GM23338 (cell line): Measurements from ENCODE around the gene RHNO1.

Experiments
- CTCF ChIP-seq, 2 experiments: fragments of 200-600 bp in 1 of 2; sonication (generic) in 1 of 2; conservative IDR thresholded peaks; 2 replicates each; pipeline versions ENCODE4 v1.5.1 to v1.6.1; 2016 to 2017; ENCODE audit warnings: antibody characterized with exemption in 2 of 2, low read depth in 2 of 2, mild to moderate bottlenecking in 2 of 2, moderate library complexity in 1 of 2
- EZH2 ChIP-seq: fragments of 200-600 bp; sonication (generic); IDR thresholded peaks from one replicate; pipeline ENCODE4 v1.8.0; 2017; ENCODE audit warnings: antibody characterized with exemption, mild to moderate bottlenecking, low read depth; ENCODE audit not compliant: unreplicated experiment
- REST ChIP-seq: IDR thresholded peaks from one replicate; pipeline ENCODE4 v1.6.1; 2018; ENCODE audit warnings: antibody characterized with exemption; ENCODE audit not compliant: unreplicated experiment
- ZNF462 ChIP-seq: fragments of 250-450 bp; sonication (Bioruptor Pico); IDR thresholded peaks from 2 replicates; pipeline ENCODE4 v1.5.0; 2020; ENCODE audit warnings: mild to moderate bottlenecking, moderate library complexity

GRCh38 chr12:2937500-2937899 lies 60.5 kb downstream of the RHNO1 start:
- TF ChIP-seq EZH2 (no peak), REST (no peak), ZNF462 (no peak), CTCF (conservative IDR thresholded peaks at IDR 0.05; ENCODE audit: low read depth in 2 of 2) (no peak)
